SK-N-SH (cell line): ENCODE measurements around the gene TSPYL2.

Experiments
- CHD2 ChIP-seq: fragments of 150-350 bp; IDR thresholded peaks from 2 replicates; pipeline ENCODE4 v1.6.1; 2018; ENCODE audit warnings: low read length; ENCODE audit not compliant: partially characterized antibody
- TF ChIP-seq, protein P1 (sequence below): fragments of 200-600 bp; sonication (generic); IDR thresholded peaks from 2 replicates; pipeline ENCODE4 v1.6.1; 2017; ENCODE audit warnings: antibody characterized with exemption, mild to moderate bottlenecking, moderate library complexity
- TF ChIP-seq, protein P2 (sequence below): fragments of 150-350 bp; IDR thresholded peaks from 2 replicates; pipeline ENCODE4 v1.6.1; 2017; ENCODE audit warnings: antibody characterized with exemption, low read length, low read depth, borderline replicate concordance

DNA sequence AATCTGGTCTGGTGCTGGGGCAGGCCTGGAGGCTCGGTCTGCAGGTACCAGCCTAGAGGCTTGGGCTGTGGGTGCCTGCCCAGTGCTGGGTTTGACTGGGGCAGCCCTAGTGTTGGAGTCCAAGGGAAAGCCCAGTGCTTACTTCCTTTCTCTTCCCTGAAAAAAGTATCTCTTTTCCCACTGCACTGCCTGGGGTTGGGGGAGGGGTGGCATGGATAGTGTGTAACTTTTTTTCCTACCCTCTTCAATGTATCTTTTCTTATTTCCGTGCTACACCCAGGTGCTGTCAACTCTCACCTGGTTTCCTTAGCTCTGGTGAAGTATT, 33.3 kb downstream of the TSPYL2 start:
- TF ChIP-seq, protein P1, sequence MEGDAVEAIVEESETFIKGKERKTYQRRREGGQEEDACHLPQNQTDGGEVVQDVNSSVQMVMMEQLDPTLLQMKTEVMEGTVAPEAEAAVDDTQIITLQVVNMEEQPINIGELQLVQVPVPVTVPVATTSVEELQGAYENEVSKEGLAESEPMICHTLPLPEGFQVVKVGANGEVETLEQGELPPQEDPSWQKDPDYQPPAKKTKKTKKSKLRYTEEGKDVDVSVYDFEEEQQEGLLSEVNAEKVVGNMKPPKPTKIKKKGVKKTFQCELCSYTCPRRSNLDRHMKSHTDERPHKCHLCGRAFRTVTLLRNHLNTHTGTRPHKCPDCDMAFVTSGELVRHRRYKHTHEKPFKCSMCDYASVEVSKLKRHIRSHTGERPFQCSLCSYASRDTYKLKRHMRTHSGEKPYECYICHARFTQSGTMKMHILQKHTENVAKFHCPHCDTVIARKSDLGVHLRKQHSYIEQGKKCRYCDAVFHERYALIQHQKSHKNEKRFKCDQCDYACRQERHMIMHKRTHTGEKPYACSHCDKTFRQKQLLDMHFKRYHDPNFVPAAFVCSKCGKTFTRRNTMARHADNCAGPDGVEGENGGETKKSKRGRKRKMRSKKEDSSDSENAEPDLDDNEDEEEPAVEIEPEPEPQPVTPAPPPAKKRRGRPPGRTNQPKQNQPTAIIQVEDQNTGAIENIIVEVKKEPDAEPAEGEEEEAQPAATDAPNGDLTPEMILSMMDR: no peak
- TF ChIP-seq CHD2: no peak
- TF ChIP-seq, protein P2, sequence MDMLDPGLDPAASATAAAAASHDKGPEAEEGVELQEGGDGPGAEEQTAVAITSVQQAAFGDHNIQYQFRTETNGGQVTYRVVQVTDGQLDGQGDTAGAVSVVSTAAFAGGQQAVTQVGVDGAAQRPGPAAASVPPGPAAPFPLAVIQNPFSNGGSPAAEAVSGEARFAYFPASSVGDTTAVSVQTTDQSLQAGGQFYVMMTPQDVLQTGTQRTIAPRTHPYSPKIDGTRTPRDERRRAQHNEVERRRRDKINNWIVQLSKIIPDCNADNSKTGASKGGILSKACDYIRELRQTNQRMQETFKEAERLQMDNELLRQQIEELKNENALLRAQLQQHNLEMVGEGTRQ: no peak
